Esophagus (tissue), 2 donors: ENCODE data around the gene RAI14. TPM values are rescaled to one million over a fixed set of nuclear protein-coding genes. Genes with fewer than 3 reads are reported as not detected.

ENCODE experiments used
- H3K27ac ChIP-seq, 2 donors: one replicate each; pipeline ENCODE4 v1.5.1; 2013; ENCODE audit warnings: low read depth in 2 of 2, mild to moderate bottlenecking in 2 of 2, inconsistent platforms in 1 of 2, low read length in 1 of 2, moderate library complexity in 1 of 2
- H3K27me3 ChIP-seq, 2 donors: one replicate each; pipeline ENCODE4 v1.6.1; 2013; ENCODE audit warnings: low read length in 2 of 2, control low read depth in 1 of 2, mild to moderate bottlenecking in 1 of 2; ENCODE audit not compliant: insufficient read depth in 2 of 2, control insufficient read depth in 1 of 2
- H3K36me3 ChIP-seq, 2 donors: one replicate each; pipeline ENCODE4 v1.6.1; 2013; ENCODE audit warnings: low read length in 1 of 2; ENCODE audit not compliant: control insufficient read depth in 2 of 2, insufficient read depth in 2 of 2
- H3K4me1 ChIP-seq, 2 donors: one replicate each; pipeline ENCODE4 v1.6.1; 2013; ENCODE audit warnings: low read length in 1 of 2; ENCODE audit not compliant: control insufficient read depth in 2 of 2, insufficient read depth in 2 of 2
- H3K4me3 ChIP-seq, 2 donors: one replicate each; pipeline ENCODE4 v1.5.1; 2013; ENCODE audit warnings: low read length in 2 of 2, mild to moderate bottlenecking in 2 of 2, low read depth in 1 of 2, moderate library complexity in 1 of 2
- H3K9me3 ChIP-seq, 2 donors: one replicate each; pipeline ENCODE4 v1.6.1; 2013; ENCODE audit warnings: mild to moderate bottlenecking in 2 of 2, low read depth in 1 of 2, low read length in 1 of 2, moderate library complexity in 1 of 2; ENCODE audit not compliant: control insufficient read depth in 2 of 2, insufficient read depth in 1 of 2
- WGBS, 2 donors: extraction: QIAGEN DNeasy Blood & Tissue Kit; methylation state at CpG; one replicate each; pipeline ENCODE4 v1.1.7; 2013; 5-methylcytosine and 5-hydroxymethylcytosine counted together
- polyA plus RNA-seq, 2 donors: library from polyadenylated mRNA; stranded (reverse); fragments of 200-250 nt; gene quantifications; one replicate each; pipeline ENCODE4 v1.2.3, GENCODE V29; 2013
- donor health status: healthy with polysubstance abuse.
- donor health status: Bipolar disorder and iron deficiency.

Gene RAI14
- polyA plus RNA-seq, 2 donors, result 2.1 to 3.4 TPM

- H3K4me1 ChIP-seq, result peaks cover 2 to 5% of the 10 kb centered on the region in 2 donors
- no peaks in the 10 kb centered on the region for H3K27me3 ChIP-seq
- H3K27ac ChIP-seq, result no peak overlapping the region
- no peaks in the 10 kb centered on the region for H3K9me3 ChIP-seq
- no peak overlapping the region for H3K4me3 ChIP-seq
- WGBS, 2 donors, result 77 to 84% methylated on average over 1 of the region's 1 CpG
- H3K36me3 ChIP-seq, result peaks cover 0 to 2% of the 10 kb centered on the region in 2 donors
Observed at GRCh38 chr5:34685485-34686165, 29.5 kb downstream of the RAI14 start.

- Histone ChIP-seq H3K36me3 (peaks cover 0 to 2% of the 10 kb centered on the region in 2 donors), H3K27ac (no peak overlapping the region), H3K4me3 (no peak overlapping the region), H3K9me3 (no peaks in the 10 kb centered on the region), H3K27me3 (no peaks in the 10 kb centered on the region), H3K4me1 (peaks cover 2 to 5% of the 10 kb centered on the region in 2 donors)
- 39 to 49% methylated on average over 7 of the region's 7 CpGs for WGBS, 2 donors
Observed at GRCh38 chr5:34686762-34687268, 30.7 kb downstream of the RAI14 start.

DNA sequence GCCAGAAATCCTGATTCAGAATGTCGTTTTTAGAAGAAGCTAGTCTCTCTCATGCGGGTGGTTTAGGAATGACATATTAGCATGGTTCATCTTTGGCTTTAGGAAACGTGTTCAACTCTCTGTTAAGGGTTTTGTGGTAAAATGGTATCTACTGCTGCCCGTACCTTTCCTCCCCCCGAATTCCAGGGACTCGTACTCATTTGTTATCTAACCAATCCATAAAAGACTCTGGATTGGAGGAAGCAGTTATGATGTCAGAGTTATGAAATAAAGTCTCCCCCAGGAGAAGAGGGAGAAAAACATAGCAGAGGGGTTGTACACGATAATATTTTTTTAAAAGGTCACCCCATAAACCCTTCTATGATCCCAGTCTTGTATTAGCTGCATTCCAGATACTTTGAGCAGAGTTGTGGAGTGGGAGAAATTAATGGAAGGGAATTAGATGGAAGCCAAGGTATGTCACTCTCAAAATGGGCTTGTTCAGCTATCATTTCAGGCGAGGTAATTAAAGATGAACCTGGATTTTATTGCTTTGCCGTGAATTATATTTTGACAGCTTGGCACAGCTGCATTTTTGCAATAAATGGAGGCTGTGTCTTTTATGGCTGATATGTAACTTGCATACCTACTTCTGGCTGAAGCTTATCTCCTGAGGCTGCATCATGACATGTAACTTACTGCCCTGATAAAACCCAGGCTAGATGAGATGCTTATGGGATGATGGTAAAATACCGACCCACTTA lies 31.3 kb downstream of the RAI14 start:
- H3K36me3 ChIP-seq, result peaks cover 0 to 2% of the 10 kb centered on the region in 2 donors

DNA sequence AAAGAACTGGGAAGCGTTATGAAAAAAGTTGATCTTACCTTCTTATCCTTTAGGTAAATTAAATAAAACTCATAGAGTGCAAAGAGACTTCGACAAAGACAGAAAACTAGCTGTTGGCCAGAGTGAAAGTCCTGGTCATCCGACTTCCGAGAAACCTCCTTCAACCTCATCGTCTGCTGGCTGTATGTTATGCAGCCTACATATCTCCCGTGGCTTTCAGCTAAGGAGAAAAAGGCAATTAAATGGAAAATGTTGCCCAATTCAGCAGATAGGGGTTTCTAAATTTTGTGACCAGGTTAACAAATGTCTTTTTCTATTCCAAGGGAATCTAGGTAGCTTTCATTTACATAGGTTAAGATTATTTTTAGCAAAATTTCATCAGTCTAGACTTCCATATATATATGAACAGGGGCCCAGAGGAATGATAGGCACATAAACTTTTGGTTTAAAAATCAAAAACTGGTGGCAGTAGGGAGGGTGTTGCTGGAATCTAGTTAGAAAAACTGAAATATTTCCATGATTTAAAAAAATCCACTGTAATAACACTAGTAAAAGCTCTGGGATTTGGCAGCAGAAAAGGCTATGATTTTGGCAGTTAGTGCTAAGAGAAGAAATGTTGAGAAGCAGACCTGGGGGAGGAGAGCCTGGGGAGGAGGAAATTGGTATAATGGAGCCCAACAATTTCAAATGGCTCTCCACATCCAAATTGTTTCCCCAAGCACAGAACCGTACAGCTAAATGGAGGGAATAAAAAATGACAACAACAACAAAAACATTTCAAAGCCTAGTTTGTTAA lies 32.1 kb downstream of the RAI14 start:
- Histone ChIP-seq H3K27me3 (no peaks in the 10 kb centered on the region), H3K9me3 (no peaks in the 10 kb centered on the region), H3K4me3 (no peak overlapping the region), H3K36me3 (peaks cover 0 to 2% of the 10 kb centered on the region in 2 donors), H3K27ac (no peak overlapping the region), H3K4me1 (peaks cover 2 to 5% of the 10 kb centered on the region in 2 donors)
- WGBS, 2 donors, result 78 to 93% methylated on average over 7 of the region's 7 CpGs

More for the DNA sequence above, 31.3 kb downstream of the RAI14 start:
- H3K4me3 ChIP-seq, result no peak overlapping the region
- H3K9me3 ChIP-seq, result no peaks in the 10 kb centered on the region
- peaks cover 2 to 5% of the 10 kb centered on the region in 2 donors for H3K4me1 ChIP-seq
- 59 to 82% methylated on average over 10 of the region's 10 CpGs for WGBS, 2 donors
- no peak overlapping the region for H3K27ac ChIP-seq
- no peaks in the 10 kb centered on the region for H3K27me3 ChIP-seq

DNA sequence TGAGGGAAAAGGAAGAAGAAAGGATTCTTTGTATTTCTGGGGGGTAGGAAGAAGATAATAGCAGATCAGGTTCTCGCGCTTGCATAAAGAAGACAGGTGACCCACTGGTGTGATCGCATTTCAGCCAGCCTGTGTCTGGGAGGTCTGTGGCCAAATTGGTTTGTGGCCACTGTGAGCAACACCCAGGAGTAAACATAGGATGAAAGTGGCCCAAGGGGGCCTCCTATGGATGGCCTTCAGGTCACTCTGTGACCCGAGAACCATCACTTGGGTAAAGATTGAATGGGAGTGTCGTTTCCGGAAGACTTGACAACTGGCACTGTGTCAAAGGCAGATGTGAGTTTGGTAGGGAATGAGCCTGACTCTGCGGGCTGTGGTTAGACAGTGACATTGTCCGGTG lies 34.2 kb downstream of the RAI14 start:
- no peaks in the 10 kb centered on the region for H3K4me1 ChIP-seq
- peaks cover 0 to 2% of the 10 kb centered on the region in 2 donors for H3K36me3 ChIP-seq
- H3K27ac ChIP-seq, result no peak overlapping the region
- 81 to 87% methylated on average over 8 of the region's 8 CpGs for WGBS, 2 donors
- no peak overlapping the region for H3K4me3 ChIP-seq
- H3K27me3 ChIP-seq, result no peaks in the 10 kb centered on the region
- no peaks in the 10 kb centered on the region for H3K9me3 ChIP-seq

DNA sequence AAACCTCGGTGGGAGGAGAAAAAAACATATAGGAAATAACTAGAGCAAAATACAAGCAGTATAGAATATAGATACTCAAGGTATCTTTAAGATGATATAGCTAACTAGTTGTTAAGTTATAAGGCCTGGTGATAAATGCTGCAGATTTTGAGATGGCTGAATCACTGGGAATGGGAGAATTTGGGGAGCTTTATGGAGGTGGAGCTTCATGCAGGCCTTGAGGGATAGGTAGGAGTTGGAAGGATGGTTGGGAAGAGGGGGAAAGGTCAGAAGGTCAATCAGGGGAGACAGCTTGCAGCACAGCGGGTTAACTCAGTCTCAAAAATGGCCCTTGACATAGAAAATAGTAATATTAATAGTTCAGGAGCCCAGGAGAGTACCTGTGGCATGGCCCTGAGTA lies 34.8 kb downstream of the RAI14 start:
- Histone ChIP-seq H3K4me3 (no peak overlapping the region), H3K27ac (no peak overlapping the region), H3K36me3 (peaks cover 0 to 2% of the 10 kb centered on the region in 2 donors), H3K27me3 (no peaks in the 10 kb centered on the region), H3K9me3 (no peaks in the 10 kb centered on the region), H3K4me1 (no peaks in the 10 kb centered on the region)
- WGBS, 2 donors, result 81 to 91% methylated on average over 2 of the region's 2 CpGs

GRCh38 chr5:34691326-34691725 lies 35.2 kb downstream of the RAI14 start:
- Histone ChIP-seq H3K27me3 (no peaks in the 10 kb centered on the region), H3K4me3 (no peak overlapping the region), H3K27ac (no peak overlapping the region), H3K4me1 (no peaks in the 10 kb centered on the region), H3K36me3 (peaks cover 0 to 2% of the 10 kb centered on the region in 2 donors), H3K9me3 (no peaks in the 10 kb centered on the region)
- 56 to 60% methylated on average over 6 of the region's 6 CpGs for WGBS, 2 donors

- H3K27ac ChIP-seq, result no peak overlapping the region
- H3K4me1 ChIP-seq, result no peaks in the 10 kb centered on the region
- no peaks in the 10 kb centered on the region for H3K9me3 ChIP-seq
- no peaks in the 10 kb centered on the region for H3K27me3 ChIP-seq
- H3K4me3 ChIP-seq, result no peak overlapping the region
- 91 to 95% methylated on average over 6 of the region's 6 CpGs for WGBS, 2 donors
- H3K36me3 ChIP-seq, result no peaks in the 10 kb centered on the region
Observed at GRCh38 chr5:34692786-34693185, 36.7 kb downstream of the RAI14 start.

DNA sequence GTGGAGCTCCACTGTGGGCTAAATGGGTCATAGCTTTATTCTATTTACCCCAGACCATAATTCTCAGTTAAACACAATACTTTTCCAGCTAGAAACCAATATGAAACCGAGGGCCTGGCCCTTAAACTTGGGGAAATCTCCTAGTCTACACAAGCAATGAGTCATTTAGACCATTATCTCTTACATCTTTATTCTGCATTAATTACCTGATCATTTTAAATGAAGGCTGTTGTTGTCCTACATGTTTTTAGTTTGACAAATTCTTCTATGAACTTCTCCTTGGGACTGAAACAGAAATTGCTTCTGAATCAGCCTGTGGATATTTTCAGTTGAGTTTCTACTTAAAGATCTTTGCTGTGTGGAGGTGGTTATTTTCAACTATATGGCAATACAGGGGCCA lies 37.9 kb downstream of the RAI14 start:
- H3K4me3 ChIP-seq, result no peak overlapping the region
- no peaks in the 10 kb centered on the region for H3K36me3 ChIP-seq
- H3K9me3 ChIP-seq, result no peaks in the 10 kb centered on the region
- no peak overlapping the region for H3K27ac ChIP-seq
- H3K4me1 ChIP-seq, result peaks cover 3% of the 10 kb centered on the region in 2 donors
- WGBS, 2 donors, result 63 to 80% methylated on average over 1 of the region's 1 CpG
- H3K27me3 ChIP-seq, result no peaks in the 10 kb centered on the region
